ENCODE data around the gene EXOC6B.

DNA sequence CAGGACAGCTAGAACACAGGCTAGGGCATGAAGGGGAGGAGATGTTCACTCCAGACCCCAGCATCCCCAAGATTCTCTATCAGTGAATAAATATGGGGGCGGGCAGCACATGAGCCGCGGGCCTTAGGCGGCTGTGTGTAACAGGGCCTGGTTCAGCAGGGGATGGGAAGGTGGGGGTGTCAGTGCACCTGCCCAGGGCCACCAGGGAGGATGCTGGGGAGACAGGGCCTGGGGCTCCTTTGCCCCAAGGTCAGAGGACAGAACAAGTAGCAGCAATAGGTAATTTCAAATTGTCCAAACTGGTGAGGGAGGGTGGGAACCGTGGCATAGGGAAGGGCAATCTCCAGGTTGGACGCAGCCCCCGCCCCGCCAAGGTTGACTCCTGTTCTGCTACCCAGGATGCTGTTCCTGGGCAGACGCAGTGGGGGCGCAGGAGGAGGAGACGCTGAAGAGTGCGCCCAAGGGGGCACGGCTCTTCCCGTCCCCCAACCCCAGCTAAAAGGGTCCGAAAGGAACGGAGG is 694.4 kb downstream of the EXOC6B start:
- TF ChIP-seq CTCF (IDR thresholded peaks at IDR 0.05) (no peak), EP300 (IDR thresholded peaks at IDR 0.05) (no peak), POLR2A (IDR thresholded peaks at IDR 0.05) (no peak)

Data from suprapubic skin (tissue), 3 donors.